Vagina (tissue), 2 donors: ENCODE results near the gene GRIK4. TPM values are rescaled to one million over a fixed set of nuclear protein-coding genes. Genes with fewer than 3 reads are reported as not detected.
"Not testable (repeated sequence)": the region's sequence is repeated elsewhere in the genome, so short reads cannot be mapped to it uniquely, and the experiment has no call there.

Experiments
- DNase-seq, 2 donors: peaks; one replicate each; pipeline ENCODE4 v3.0.0-alpha.2; 2017; ENCODE audit errors: extremely low spot score in 2 of 2
- H3K27ac ChIP-seq: fragments of 200-600 bp; sonication (generic); one replicate; pipeline ENCODE4 v1.5.1; 2019
- H3K27me3 ChIP-seq: fragments of 200-600 bp; sonication (generic); one replicate; pipeline ENCODE4 v1.5.1; 2019
- H3K36me3 ChIP-seq, 2 donors: fragments of 200-600 bp; sonication (generic); one replicate each; pipeline ENCODE4 v1.5.1; 2017 to 2019
- H3K4me1 ChIP-seq: fragments of 200-600 bp; sonication (generic); one replicate; pipeline ENCODE4 v1.5.1; 2019
- H3K4me3 ChIP-seq, 2 donors: fragments of 200-600 bp; sonication (generic); 1 replicate in 1 of 2; 2 replicates in 1 of 2; pipeline ENCODE4 v1.5.1; 2016 to 2019
- H3K9me3 ChIP-seq: fragments of 200-600 bp; sonication (generic); one replicate; pipeline ENCODE4 v1.5.1; 2019
- POLR2A ChIP-seq, 2 donors: fragments of 450-650 bp; IDR thresholded peaks; one replicate each; pipeline ENCODE4 v1.6.1; 2017; ENCODE audit warnings: antibody characterized with exemption in 2 of 2, mild to moderate bottlenecking in 2 of 2, moderate library complexity in 2 of 2
- POLR2AphosphoS5 ChIP-seq, 2 donors: sonication (generic); formaldehyde crosslinking; IDR thresholded peaks; one replicate each; pipeline ENCODE4 v1.9.0; 2017; ENCODE audit warnings: antibody characterized with exemption in 2 of 2, mild to moderate bottlenecking in 2 of 2, low read depth in 1 of 2; ENCODE audit not compliant: insufficient read depth in 1 of 2
- intact Hi-C: fragments of 100-400 bp; cut with DNase I; formaldehyde crosslinking; loops from one replicate; pipeline ENCODE4 v1.15.1; 2023
- total RNA-seq: library from RNA; depleted of rRNA; stranded (reverse); fragments of >200 nt; gene quantifications from one replicate; pipeline ENCODE4 v1.2.3, GENCODE V29; 2016
- TF ChIP-seq, protein P1 (sequence below), 3 experiments: fragments of 450-650 bp in 2 of 3; fragments of 200-600 bp in 1 of 3; sonication (generic) in 1 of 3; IDR thresholded peaks; one replicate each; pipeline ENCODE4 v1.5.1; 2017 to 2019; ENCODE audit warnings: antibody characterized with exemption in 3 of 3, mild to moderate bottlenecking in 2 of 3, moderate library complexity in 2 of 3

GRIK4 gene
- total RNA-seq, 1 donor from 2014 or later, result 0.25 TPM

DNA sequence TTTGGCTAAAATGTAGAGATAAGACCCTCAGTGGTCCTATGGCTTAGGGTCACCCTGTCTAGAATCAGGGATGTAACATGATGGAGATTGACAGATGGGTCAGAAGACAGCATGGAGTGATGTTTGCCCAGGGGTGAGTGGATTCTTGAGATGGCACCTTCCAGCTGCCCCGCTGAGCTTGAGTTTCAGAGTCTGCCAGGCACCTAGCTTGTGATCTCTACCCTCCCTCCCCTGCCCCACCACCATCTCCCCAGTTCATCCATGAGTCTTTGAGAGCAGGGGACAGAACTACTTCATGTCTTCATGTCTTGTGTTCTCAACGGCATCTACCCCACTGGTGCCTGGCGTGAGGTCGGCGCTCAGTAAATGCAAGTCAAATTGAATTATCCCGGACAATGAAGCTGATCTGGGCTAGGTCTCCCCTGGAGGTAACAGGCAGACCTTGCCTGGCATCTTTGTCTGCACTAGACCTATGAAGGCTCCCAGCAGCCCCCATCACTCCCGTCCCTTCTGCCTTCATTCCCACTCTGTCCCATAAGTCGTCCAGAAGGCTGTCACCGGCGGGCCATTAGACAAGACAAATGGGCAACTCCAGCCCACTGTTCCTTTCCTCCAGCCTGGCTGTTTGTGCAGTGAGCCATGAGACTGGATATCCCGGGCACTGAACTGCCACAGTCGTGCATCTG lies 273.2 kb downstream of the GRIK4 start:
- H3K27ac ChIP-seq, result no peak overlapping the region
- no peaks in the 10 kb centered on the region for H3K27me3 ChIP-seq
- no peaks in the 10 kb centered on the region for H3K9me3 ChIP-seq
- no peaks in the 10 kb centered on the region for H3K36me3 ChIP-seq
- peak; percentile 70 to 87 for DNase-seq
- H3K4me3 ChIP-seq, result no peak overlapping the region
- TF ChIP-seq, protein P1, sequence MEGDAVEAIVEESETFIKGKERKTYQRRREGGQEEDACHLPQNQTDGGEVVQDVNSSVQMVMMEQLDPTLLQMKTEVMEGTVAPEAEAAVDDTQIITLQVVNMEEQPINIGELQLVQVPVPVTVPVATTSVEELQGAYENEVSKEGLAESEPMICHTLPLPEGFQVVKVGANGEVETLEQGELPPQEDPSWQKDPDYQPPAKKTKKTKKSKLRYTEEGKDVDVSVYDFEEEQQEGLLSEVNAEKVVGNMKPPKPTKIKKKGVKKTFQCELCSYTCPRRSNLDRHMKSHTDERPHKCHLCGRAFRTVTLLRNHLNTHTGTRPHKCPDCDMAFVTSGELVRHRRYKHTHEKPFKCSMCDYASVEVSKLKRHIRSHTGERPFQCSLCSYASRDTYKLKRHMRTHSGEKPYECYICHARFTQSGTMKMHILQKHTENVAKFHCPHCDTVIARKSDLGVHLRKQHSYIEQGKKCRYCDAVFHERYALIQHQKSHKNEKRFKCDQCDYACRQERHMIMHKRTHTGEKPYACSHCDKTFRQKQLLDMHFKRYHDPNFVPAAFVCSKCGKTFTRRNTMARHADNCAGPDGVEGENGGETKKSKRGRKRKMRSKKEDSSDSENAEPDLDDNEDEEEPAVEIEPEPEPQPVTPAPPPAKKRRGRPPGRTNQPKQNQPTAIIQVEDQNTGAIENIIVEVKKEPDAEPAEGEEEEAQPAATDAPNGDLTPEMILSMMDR (IDR thresholded peaks at IDR 0.05), result no peak
- TF ChIP-seq POLR2AphosphoS5 (IDR thresholded peaks at IDR 0.05; ENCODE audit: insufficient read depth in 1 of 2, low read depth in 1 of 2), result no peak
- no peak for TF ChIP-seq POLR2A (IDR thresholded peaks at IDR 0.05)
- intact Hi-C loops, result no loop called here
- H3K4me1 ChIP-seq, result no peaks in the 10 kb centered on the region

DNA sequence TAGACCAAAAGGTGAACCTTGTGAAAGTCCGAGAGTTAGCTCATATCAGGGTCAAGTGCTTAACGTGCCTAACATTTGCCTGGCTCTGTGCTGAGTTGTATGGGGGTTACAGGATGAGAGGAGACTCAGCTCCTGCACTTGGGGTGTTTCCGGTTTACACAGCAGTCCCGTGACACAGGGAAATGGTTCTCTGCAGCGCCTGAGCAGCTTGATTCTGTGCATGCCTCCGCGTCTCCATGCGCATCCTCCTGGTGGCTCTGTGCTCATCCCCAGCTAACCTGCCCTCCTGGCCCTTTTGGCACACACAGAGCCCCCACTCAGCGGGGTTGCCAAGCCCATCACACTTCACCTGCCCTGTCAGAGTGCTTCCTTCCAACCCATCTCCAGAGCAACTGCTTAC lies 274.0 kb downstream of the GRIK4 start:
- intact Hi-C loops, result no loop called here
- TF ChIP-seq, protein P1 (IDR thresholded peaks at IDR 0.05), result no peak
- no peak for TF ChIP-seq POLR2AphosphoS5 (IDR thresholded peaks at IDR 0.05; ENCODE audit: insufficient read depth in 1 of 2, low read depth in 1 of 2)
- no peak for TF ChIP-seq POLR2A (IDR thresholded peaks at IDR 0.05)
- no peak overlapping the region for H3K4me3 ChIP-seq
- no peaks in the 10 kb centered on the region for H3K27me3 ChIP-seq
- DNase-seq, result peak; percentile 67 to 81
- H3K4me1 ChIP-seq, result no peaks in the 10 kb centered on the region
- H3K27ac ChIP-seq, result no peak overlapping the region
- H3K9me3 ChIP-seq, result no peaks in the 10 kb centered on the region
- H3K36me3 ChIP-seq, result no peaks in the 10 kb centered on the region

DNA sequence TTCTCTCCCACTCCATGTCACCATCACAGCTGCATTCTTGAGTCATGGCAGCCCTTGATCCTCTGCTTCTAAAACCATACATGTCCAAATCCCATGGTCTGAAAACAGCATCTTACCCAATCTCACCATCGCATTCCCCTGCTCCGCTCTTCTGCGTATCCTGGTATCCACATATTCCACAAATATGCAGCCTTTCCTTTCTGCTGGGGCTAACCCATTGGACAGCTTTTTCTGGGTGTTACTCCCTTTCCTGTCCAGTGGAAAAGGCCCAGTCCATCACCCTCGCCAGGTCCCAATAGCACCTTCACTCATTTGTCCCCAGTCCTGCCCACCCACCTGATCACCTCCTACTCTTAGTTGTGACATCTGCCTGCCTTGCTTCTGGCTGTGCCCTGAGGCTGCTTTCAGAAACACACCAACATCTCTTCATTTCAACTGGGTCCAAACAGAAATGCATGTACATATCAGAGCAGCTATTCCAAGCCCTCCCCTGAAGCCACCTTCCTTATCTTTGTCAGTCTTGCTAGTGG lies 274.7 kb downstream of the GRIK4 start:
- TF ChIP-seq POLR2A (IDR thresholded peaks at IDR 0.05) (no peak), POLR2AphosphoS5 (IDR thresholded peaks at IDR 0.05; ENCODE audit: insufficient read depth in 1 of 2, low read depth in 1 of 2) (no peak)
- TF ChIP-seq, protein P1 (IDR thresholded peaks at IDR 0.05), result no peak
- H3K4me1 ChIP-seq, result no peaks in the 10 kb centered on the region
- intact Hi-C loops, result no loop called here
- H3K4me3 ChIP-seq, result no peak overlapping the region
- H3K36me3 ChIP-seq, result no peaks in the 10 kb centered on the region
- H3K27ac ChIP-seq, result no peak overlapping the region
- peak; percentile 64 to 70 for DNase-seq
- H3K27me3 ChIP-seq, result no peaks in the 10 kb centered on the region
- H3K9me3 ChIP-seq, result no peaks in the 10 kb centered on the region

DNA sequence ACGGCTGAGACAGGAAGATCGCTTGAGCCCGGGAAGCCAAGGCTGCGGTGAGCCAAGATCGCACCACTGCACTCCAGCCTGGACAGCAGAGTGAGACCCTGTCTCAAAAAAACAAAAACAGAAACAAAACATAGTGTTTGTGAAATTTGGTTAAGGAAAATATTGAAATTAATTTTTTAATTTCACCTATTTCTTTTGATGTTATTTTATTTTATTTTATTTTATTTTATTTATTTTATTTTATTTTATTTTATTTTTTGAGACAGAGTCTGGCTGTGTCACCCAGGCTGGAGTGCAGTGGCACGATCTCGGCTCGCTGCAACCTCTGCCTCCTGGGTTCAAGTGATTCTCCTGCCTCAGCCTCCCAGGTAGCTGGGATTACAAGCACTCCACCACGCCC lies 275.7 kb downstream of the GRIK4 start:
- H3K27me3 ChIP-seq, H3K27ac ChIP-seq, DNase-seq, intact Hi-C loops, H3K4me3 ChIP-seq, H3K4me1 ChIP-seq, H3K9me3 ChIP-seq, H3K36me3 ChIP-seq: not testable (repeated sequence)

DNA sequence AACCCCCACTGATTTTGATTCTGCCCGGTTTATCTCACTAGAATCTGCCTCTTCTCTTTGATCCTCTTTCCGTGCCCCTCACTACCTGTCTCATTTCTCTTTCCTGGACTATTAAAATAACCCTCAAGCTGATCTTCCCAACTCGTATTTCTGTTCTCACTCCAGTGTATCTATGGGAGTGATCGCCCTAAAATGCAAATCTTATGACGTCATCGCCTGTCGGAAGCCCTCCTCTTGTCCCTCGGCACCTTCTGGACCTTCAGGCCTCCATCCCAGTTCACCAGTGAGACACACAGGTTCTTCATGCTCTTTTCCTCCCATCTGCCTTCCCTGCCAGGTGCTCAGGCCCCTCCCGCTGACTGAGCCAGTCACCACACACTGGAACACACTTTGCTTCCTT lies 277.8 kb downstream of the GRIK4 start:
- H3K4me1 ChIP-seq, result no peaks in the 10 kb centered on the region
- no peaks in the 10 kb centered on the region for H3K27me3 ChIP-seq
- no peak overlapping the region for H3K4me3 ChIP-seq
- intact Hi-C loops, result no loop called here
- no peaks in the 10 kb centered on the region for H3K9me3 ChIP-seq
- no peak for DNase-seq
- H3K36me3 ChIP-seq, result no peaks in the 10 kb centered on the region
- no peak overlapping the region for H3K27ac ChIP-seq
- TF ChIP-seq POLR2A (IDR thresholded peaks at IDR 0.05), result no peak
- TF ChIP-seq POLR2AphosphoS5 (IDR thresholded peaks at IDR 0.05; ENCODE audit: insufficient read depth in 1 of 2, low read depth in 1 of 2), result no peak
- TF ChIP-seq, protein P1 (IDR thresholded peaks at IDR 0.05), result no peak
